MM.1S (cell line): ENCODE data around the gene METTL22.

Source experiments
- DNase-seq: peaks from one replicate; pipeline ENCODE4 v3.0.0-alpha.2; 2015
- H2AFZ ChIP-seq: fragments of 300-600 bp; sonication (generic); 2 replicates; pipeline ENCODE4 v1.6.0; 2016; ENCODE audit warnings: antibody characterized with exemption, low read length
- H3F3A ChIP-seq: fragments of 300-600 bp; sonication (generic); 2 replicates; pipeline ENCODE4 v1.6.1; 2016; ENCODE audit warnings: mild to moderate bottlenecking, antibody characterized with exemption, low read length, moderate library complexity, mixed read lengths; ENCODE audit not compliant: insufficient read depth
- H3K27ac ChIP-seq: fragments of 300-600 bp; sonication (generic); 2 replicates; pipeline ENCODE4 v1.5.1; 2016; ENCODE audit warnings: mild to moderate bottlenecking, low read length
- H3K27me3 ChIP-seq: fragments of 300-600 bp; sonication (generic); replicated peaks from 2 replicates; pipeline ENCODE4 v1.6.0; 2016; ENCODE audit warnings: low read length; ENCODE audit not compliant: insufficient read depth
- H3K36me3 ChIP-seq: fragments of 300-600 bp; sonication (generic); replicated peaks from 2 replicates; pipeline ENCODE4 v1.6.1; 2016; ENCODE audit warnings: mild to moderate bottlenecking, low read length, mixed read lengths; ENCODE audit not compliant: insufficient read depth
- H3K4me1 ChIP-seq: fragments of 300-600 bp; sonication (generic); 2 replicates; pipeline ENCODE4 v1.6.1; 2016; ENCODE audit warnings: low read length, mixed read lengths
- H3K4me2 ChIP-seq: fragments of 300-600 bp; sonication (generic); 2 replicates; pipeline ENCODE4 v1.6.0; 2016; ENCODE audit warnings: low read depth, low read length
- H3K4me3 ChIP-seq: fragments of 300-600 bp; sonication (generic); 2 replicates; pipeline ENCODE4 v1.5.1; 2016; ENCODE audit warnings: low read length, mixed read lengths
- H3K79me2 ChIP-seq: fragments of 300-600 bp; sonication (generic); 2 replicates; pipeline ENCODE4 v1.6.1; 2016; ENCODE audit warnings: mixed run types, low read length, mixed read lengths
- H3K9ac ChIP-seq: fragments of 300-600 bp; sonication (generic); 2 replicates; pipeline ENCODE4 v1.6.1; 2016; ENCODE audit warnings: low read length, mixed read lengths
- H3K9me2 ChIP-seq: fragments of 300-600 bp; sonication (generic); replicated peaks from 2 replicates; pipeline ENCODE4 v1.6.1; 2016; ENCODE audit warnings: mild to moderate bottlenecking, low read length, mixed read lengths; ENCODE audit not compliant: insufficient read depth
- H3K9me3 ChIP-seq: fragments of 300-600 bp; sonication (generic); replicated peaks from 2 replicates; pipeline ENCODE4 v1.6.1; 2016; ENCODE audit warnings: mild to moderate bottlenecking, low read length, mixed read lengths; ENCODE audit not compliant: insufficient read depth
- H4K20me1 ChIP-seq: fragments of 300-600 bp; sonication (generic); 2 replicates; pipeline ENCODE4 v1.6.1; 2016; ENCODE audit warnings: mild to moderate bottlenecking, low read length, moderate library complexity, mixed read lengths; ENCODE audit not compliant: insufficient read depth
- CTCF ChIP-seq: fragments of 300-600 bp; sonication (generic); IDR thresholded peaks from 2 replicates; pipeline ENCODE4 v1.5.1; 2016; ENCODE audit warnings: antibody characterized with exemption, low read length, mixed read lengths
- EZH2 ChIP-seq: fragments of 300-600 bp; sonication (generic); optimal IDR thresholded peaks from 2 replicates; pipeline ENCODE3; 2017; ENCODE audit warnings: low read depth, mild to moderate bottlenecking, antibody characterized with exemption, low read length, mixed read lengths
- EZH2phosphoT487 ChIP-seq: fragments of 300-600 bp; sonication (generic); IDR thresholded peaks from 2 replicates; pipeline ENCODE4 v1.6.1; 2018; ENCODE audit warnings: antibody characterized with exemption, low read length

METTL22 gene

DNA sequence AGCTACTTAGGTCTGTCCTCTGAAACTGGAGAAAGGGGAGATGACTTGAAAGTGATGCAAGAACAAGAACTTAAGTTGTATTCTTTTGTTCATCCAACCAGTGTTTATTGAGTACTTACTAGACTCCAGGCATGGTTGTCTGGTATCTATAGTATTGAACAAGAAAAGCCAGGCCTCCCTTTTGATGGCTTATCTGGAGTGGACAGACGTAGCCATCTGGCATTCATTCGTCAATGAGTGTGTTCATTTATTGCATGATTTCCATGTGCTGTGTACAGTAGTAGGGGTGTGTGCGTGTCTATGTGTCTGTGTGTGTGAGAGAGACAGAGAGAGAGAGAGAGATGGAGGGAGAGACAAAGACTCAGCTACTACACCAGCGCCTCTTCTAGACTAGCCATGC, 62.1 kb downstream of the METTL22 start:
- Histone ChIP-seq H3K4me2 (no peak overlapping the region), H3K4me1 (no peaks in the 10 kb centered on the region), H3K9me2 (no peaks in the 10 kb centered on the region), H3K4me3 (no peak overlapping the region), H3K36me3 (no peaks in the 10 kb centered on the region), H2AFZ (no peak overlapping the region), H3K79me2 (no peaks in the 10 kb centered on the region), H3K27me3 (no peaks in the 10 kb centered on the region), H3K9ac (no peak overlapping the region), H3K9me3 (no peaks in the 10 kb centered on the region), H3K27ac (no peak overlapping the region), H4K20me1 (no peaks in the 10 kb centered on the region), H3F3A (no peaks in the 10 kb centered on the region)
- TF ChIP-seq EZH2phosphoT487 = no peak
- TF ChIP-seq CTCF = no peak
- no peak for TF ChIP-seq EZH2
- no peak for DNase-seq

DNA sequence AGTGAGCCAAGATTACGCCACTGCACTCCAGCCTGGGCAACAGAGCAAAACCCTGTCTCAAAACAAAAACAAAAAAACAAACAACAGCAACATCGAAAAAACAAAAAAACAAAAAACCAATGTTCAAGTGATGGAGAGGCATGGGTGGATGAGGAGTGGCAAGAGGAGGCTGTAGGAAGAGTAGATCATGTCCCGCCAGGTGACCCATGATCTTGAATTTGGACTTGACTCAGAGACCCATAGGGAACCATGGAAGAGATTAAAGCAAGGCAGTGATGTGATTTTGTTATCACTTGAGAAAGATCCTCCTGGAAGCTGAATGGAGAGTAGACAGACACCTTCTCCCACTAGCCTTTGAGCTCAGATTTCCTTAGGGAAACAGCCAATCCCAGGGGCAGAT, 64.1 kb downstream of the METTL22 start:
- no peak overlapping the region for H3K4me2 ChIP-seq
- no peaks in the 10 kb centered on the region for H3K4me1 ChIP-seq
- H3K9me3 ChIP-seq = no peaks in the 10 kb centered on the region
- no peaks in the 10 kb centered on the region for H3K27me3 ChIP-seq
- no peaks in the 10 kb centered on the region for H3K36me3 ChIP-seq
- no peak overlapping the region for H3K27ac ChIP-seq
- no peaks in the 10 kb centered on the region for H3K9me2 ChIP-seq
- H3K4me3 ChIP-seq = no peak overlapping the region
- no peak overlapping the region for H3K9ac ChIP-seq
- TF ChIP-seq EZH2 = no peak
- no peak for TF ChIP-seq EZH2phosphoT487
- TF ChIP-seq CTCF = no peak
- H2AFZ ChIP-seq = no peak overlapping the region
- DNase-seq = no peak
- H4K20me1 ChIP-seq = no peaks in the 10 kb centered on the region
- no peaks in the 10 kb centered on the region for H3F3A ChIP-seq
- H3K79me2 ChIP-seq = no peaks in the 10 kb centered on the region

DNA sequence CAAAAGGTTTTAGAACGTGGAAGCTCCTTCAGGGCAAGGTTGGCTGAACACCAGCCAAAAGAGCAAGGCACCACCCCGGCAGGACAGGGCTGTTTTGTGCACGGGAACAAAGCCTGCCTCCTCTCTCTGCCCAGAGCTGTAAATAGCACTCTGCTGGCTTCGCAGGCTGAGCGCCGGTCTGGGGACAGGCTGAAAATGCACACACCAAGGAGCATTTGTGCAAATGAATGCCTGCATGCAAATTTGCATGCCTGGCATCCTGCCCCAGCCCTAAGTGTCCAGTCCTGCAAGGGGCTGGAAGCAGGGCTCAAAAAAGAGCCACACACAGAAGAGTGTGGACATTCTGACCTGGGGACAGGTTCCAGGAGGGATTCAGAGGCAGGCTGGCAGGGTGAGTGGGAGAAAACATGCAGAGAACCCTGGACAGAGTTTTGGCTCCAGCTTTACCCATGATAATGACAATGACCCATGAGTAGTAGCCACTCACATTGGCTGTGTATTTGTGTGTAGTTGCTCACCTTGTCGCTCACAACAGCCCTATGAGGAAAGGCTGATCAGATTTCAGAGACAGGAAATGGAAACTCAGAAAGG, 64.6 kb downstream of the METTL22 start:
- no peak for DNase-seq

More for the DNA sequence above, 64.6 kb downstream of the METTL22 start:
- H3K79me2 ChIP-seq = no peaks in the 10 kb centered on the region
- H3K27me3 ChIP-seq = no peaks in the 10 kb centered on the region
- no peak overlapping the region for H2AFZ ChIP-seq
- TF ChIP-seq CTCF = no peak
- TF ChIP-seq EZH2 = no peak
- TF ChIP-seq EZH2phosphoT487 = no peak
- no peak overlapping the region for H3K4me2 ChIP-seq
- H3K9me2 ChIP-seq = no peaks in the 10 kb centered on the region
- H3K36me3 ChIP-seq = no peaks in the 10 kb centered on the region
- H3K9me3 ChIP-seq = no peaks in the 10 kb centered on the region
- no peaks in the 10 kb centered on the region for H4K20me1 ChIP-seq
- H3K9ac ChIP-seq = no peak overlapping the region
- H3K4me1 ChIP-seq = no peaks in the 10 kb centered on the region
- no peaks in the 10 kb centered on the region for H3F3A ChIP-seq
- no peak overlapping the region for H3K4me3 ChIP-seq
- H3K27ac ChIP-seq = no peak overlapping the region
